ENCODE measurements around the gene NOP53. TPM values are rescaled to one million over a fixed set of nuclear protein-coding genes. Genes with fewer than 3 reads are reported as not detected.
A peak's percentile ranks its signal among the peaks of the same experiment; 100 is the strongest.
"Not testable (repeated sequence)": the region's sequence is repeated elsewhere in the genome, so short reads cannot be mapped to it uniquely, and the experiment has no call there.

The NOP53 gene
- total RNA-seq, 1 donor from 2014 or later, result 121 TPM

DNA sequence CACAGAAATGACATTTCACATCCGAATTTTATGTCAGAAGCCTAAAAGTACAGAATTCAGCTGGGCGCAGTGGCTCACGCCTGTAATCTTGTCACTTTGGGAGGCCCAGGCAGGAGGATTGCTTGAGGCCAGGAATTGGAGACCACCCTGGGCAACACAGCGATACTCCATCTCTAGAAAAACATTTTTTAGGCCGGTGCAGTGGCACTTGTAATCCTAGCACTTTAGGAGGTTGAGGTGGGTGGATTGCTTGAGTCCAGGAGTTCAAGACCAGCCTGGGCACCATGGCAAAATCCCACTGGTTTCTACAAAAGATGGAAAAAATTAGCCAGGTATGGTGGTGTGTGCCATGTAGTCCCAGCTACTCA lies 15.3 kb downstream of the NOP53 start:
- TF ChIP-seq, protein P1, sequence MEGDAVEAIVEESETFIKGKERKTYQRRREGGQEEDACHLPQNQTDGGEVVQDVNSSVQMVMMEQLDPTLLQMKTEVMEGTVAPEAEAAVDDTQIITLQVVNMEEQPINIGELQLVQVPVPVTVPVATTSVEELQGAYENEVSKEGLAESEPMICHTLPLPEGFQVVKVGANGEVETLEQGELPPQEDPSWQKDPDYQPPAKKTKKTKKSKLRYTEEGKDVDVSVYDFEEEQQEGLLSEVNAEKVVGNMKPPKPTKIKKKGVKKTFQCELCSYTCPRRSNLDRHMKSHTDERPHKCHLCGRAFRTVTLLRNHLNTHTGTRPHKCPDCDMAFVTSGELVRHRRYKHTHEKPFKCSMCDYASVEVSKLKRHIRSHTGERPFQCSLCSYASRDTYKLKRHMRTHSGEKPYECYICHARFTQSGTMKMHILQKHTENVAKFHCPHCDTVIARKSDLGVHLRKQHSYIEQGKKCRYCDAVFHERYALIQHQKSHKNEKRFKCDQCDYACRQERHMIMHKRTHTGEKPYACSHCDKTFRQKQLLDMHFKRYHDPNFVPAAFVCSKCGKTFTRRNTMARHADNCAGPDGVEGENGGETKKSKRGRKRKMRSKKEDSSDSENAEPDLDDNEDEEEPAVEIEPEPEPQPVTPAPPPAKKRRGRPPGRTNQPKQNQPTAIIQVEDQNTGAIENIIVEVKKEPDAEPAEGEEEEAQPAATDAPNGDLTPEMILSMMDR (IDR thresholded peaks at IDR 0.05; ENCODE audit: insufficient read depth, low read length, severe bottlenecking), result no peak
- Histone ChIP-seq H3K4me3 (ENCODE audit: low read depth, low read length) (no peak overlapping the region), H3K27me3 (ENCODE audit: control insufficient read depth, insufficient read depth, low read length) (no peaks in the 10 kb centered on the region), H3K36me3 (ENCODE audit: control insufficient read depth, insufficient read depth, low read length) (peaks cover 22% of the 10 kb centered on the region)
- FAIRE-seq, result no peak
- DNase-seq (ENCODE audit: low read depth), result no peak

DNA sequence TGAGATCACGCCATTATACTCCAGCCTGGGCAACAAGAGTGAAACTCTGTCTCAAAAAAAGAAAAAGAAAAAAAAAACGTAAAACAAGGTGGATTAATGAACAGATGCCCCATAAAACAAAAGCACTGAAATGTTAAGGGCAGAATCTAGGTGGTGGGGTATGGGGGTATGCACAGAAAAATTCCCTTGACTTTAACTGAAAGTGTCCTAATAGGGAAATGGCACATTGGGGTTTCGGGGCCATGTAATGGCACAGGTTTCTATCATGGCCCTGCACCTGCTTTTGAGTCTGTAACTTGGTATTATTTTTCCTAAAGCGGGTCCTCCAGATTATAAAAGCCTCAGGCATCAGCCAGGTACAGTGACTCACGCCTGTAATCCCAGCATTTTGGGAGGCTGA lies 16.2 kb downstream of the NOP53 start:
- no peak for DNase-seq (ENCODE audit: low read depth)
- no peak overlapping the region for H3K4me3 ChIP-seq (ENCODE audit: low read depth, low read length)

DNA sequence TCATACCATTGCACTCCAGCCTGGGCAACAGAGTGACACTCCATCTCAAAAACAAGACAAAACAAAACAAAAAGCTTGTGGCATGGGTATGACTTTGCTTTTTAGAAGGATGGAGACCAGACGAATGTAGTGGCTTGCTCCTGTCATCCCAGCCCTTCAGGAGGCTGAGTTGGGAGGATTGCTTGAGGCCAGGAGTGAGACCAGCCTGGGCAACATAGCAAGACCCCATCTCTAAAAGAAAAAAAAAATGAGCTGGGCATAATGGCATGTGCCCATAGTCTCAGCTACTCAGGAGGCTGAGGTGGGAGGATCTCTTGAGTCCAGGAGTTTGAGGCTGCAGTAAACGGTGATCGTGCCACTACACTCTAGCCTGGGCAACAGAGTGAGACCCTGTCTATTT lies 16.8 kb downstream of the NOP53 start:
- TF ChIP-seq, protein P1 (IDR thresholded peaks at IDR 0.05; ENCODE audit: insufficient read depth, low read length, severe bottlenecking), result no peak
- Histone ChIP-seq H3K36me3 (ENCODE audit: control insufficient read depth, insufficient read depth, low read length) (peaks cover 8% of the 10 kb centered on the region), H3K4me3 (ENCODE audit: low read depth, low read length) (no peak overlapping the region), H3K27me3 (ENCODE audit: control insufficient read depth, insufficient read depth, low read length) (no peaks in the 10 kb centered on the region)
- DNase-seq (ENCODE audit: low read depth) (no peak), FAIRE-seq (no peak)

More for the DNA sequence above, 16.2 kb downstream of the NOP53 start:
- TF ChIP-seq, protein P1 (IDR thresholded peaks at IDR 0.05; ENCODE audit: insufficient read depth, low read length, severe bottlenecking), result no peak
- H3K27me3 ChIP-seq (ENCODE audit: control insufficient read depth, insufficient read depth, low read length), result no peaks in the 10 kb centered on the region
- no peak for FAIRE-seq
- H3K36me3 ChIP-seq (ENCODE audit: control insufficient read depth, insufficient read depth, low read length), result peaks cover 14% of the 10 kb centered on the region

DNA sequence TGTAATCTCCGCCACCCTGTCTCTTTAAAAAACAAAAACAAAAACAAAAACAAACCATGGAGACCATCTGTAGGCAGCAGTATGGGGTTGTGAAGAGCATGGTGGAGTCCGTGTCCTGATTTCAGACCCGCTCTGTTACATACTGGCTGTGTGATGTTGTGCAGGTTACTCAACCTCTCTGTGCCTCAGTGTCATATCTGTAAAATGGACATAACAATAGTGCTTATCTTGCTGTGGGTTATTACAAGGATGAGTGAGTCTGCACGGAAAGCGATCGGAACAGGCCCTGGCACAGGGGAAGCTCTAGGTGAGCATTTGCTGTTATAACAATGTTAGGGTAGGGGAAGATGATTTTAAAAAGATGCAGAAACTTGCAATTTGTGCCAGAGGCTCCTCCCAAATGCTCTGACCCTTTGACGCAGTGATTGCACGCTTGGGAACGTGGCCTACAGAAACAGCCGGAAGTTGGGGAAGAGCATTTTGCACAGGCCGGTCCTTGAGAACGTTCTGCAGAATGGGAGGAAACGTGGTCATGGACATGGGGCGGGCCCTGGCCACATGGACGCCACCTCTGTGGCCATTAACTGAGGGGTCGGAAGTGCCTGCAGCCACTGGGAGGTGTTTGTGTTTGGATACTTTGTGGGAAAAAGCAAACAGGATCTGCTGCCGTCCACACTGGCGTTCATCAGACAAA lies 17.4 kb downstream of the NOP53 start:
- Histone ChIP-seq H3K36me3 (ENCODE audit: control insufficient read depth, insufficient read depth, low read length) (peaks cover 5% of the 10 kb centered on the region), H3K27me3 (ENCODE audit: control insufficient read depth, insufficient read depth, low read length) (no peaks in the 10 kb centered on the region), H3K4me3 (ENCODE audit: low read depth, low read length) (no peak overlapping the region)
- TF ChIP-seq, protein P1 (IDR thresholded peaks at IDR 0.05; ENCODE audit: insufficient read depth, low read length, severe bottlenecking), result no peak
- DNase-seq (ENCODE audit: low read depth), result no peak
- no peak for FAIRE-seq

DNA sequence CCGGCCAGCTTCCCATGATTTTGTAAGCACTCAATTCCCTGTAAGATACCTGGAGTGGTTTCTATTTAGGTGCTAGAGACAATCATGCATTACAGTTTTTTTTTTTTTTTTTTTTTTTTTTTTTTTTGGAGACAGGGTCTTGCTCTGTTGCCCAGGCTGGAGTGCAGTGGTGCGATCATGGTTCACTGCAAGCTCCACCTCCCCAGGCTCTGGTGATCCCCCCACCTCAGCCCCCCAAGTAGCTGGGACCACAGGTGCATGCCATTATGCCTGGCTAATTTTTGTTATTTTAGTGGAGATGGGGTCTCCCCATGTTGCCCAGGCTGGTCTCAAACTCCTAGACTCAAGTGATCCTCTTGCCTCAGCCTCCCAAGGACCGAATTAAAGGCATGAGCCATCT lies 19.4 kb downstream of the NOP53 start:
- not testable (repeated sequence) for DNase-seq (ENCODE audit: low read depth); FAIRE-seq; H3K4me3 ChIP-seq (ENCODE audit: low read depth, low read length); H3K36me3 ChIP-seq (ENCODE audit: control insufficient read depth, insufficient read depth, low read length); H3K27me3 ChIP-seq (ENCODE audit: control insufficient read depth, insufficient read depth, low read length)

DNA sequence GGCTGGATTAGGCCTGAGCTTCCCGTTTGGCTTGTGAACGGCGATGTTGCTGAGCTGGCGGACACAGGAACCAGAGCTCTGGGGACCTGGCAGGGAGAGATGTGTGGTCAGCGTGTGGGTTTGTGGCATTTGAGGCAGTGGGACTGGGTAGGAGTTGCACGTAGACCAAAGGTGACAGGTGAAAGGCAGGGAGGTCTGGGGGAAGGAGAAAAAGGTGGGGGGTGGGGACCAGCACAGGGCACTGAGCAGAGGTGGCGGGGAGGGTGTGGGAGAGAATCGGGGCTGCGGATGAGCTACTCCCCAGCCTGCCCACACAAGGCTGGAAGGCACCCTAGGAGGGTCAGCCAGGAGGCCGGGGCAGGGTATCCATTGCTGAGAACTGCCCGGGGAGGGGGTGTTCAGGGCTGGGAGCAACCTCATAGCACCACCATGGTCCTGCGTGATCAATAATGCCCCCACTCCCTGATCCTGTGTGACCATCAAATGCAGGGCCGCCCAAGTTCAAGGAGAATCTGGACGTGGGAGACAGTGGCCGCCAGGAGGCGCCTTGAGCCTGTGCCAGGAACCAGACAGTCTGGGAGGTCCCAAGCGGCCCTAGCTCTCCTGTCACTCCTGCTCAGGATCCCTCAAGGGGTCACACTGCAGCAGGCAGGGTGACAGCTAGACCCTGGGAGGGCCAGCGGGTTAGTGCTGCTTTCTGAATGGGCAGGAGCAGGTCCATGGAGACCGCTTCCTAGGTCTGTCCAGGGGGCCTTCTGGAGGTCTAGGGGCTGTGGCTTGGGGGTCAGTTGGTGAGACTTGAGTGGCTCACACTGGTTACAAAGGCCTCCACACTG lies 20.4 kb downstream of the NOP53 start:
- Histone ChIP-seq H3K36me3 (ENCODE audit: control insufficient read depth, insufficient read depth, low read length) (no peaks in the 10 kb centered on the region), H3K27me3 (ENCODE audit: control insufficient read depth, insufficient read depth, low read length) (no peaks in the 10 kb centered on the region), H3K4me3 (ENCODE audit: low read depth, low read length) (no peak overlapping the region)
- FAIRE-seq (no peak), DNase-seq (ENCODE audit: low read depth) (peak; percentile 44)
- TF ChIP-seq, protein P1 (IDR thresholded peaks at IDR 0.05; ENCODE audit: insufficient read depth, low read length, severe bottlenecking), result peak; percentile 94

All from bronchial epithelial cell (primary cell).